SK-N-SH (cell line): ENCODE measurements around the gene CDK5. TPM values are rescaled to one million over a fixed set of nuclear protein-coding genes. Genes with fewer than 3 reads are reported as not detected.

Source experiments
- CTCF ChIA-PET: fragments of 300-600, 350-600 bp; formaldehyde crosslinking; extraction: SDS; loops from one replicate; lab custom pipeline; 2021; lab: Yijun Ruan, JAX
- POLR2A ChIA-PET: fragments of 350-600 bp; sonication (Branson Sonifier 250); formaldehyde crosslinking; extraction: SDS; loops from one replicate; lab custom pipeline; 2020; ENCODE audit warnings: antibody characterized with exemption, inconsistent platforms; lab: Yijun Ruan, JAX
- DNase-seq: peaks from one replicate; pipeline ENCODE4 v3.0.0; 2012
- H2AFZ ChIP-seq: fragments of 200-600 bp; sonication (generic); 2 replicates; pipeline ENCODE4 v1.8.1; 2016; ENCODE audit warnings: antibody characterized with exemption, mild to moderate bottlenecking, low read depth
- H3F3A ChIP-seq: fragments of 200-600 bp; sonication (generic); replicated peaks from 2 replicates; pipeline ENCODE3; 2016; ENCODE audit warnings: antibody characterized with exemption, mild to moderate bottlenecking; ENCODE audit not compliant: insufficient read depth
- H3K27ac ChIP-seq, 2 experiments: fragments of 200-500 bp in 1 of 2; fragments of 200-600 bp in 1 of 2; sonication (Bioruptor generic) in 1 of 2; sonication (generic), shearing (Covaris generic) in 1 of 2; 2 replicates each; pipeline versions ENCODE4 v1.5.1 to v1.6.1; 2014 to 2016; ENCODE audit warnings: low read depth in 2 of 2, inconsistent platforms in 1 of 2, low read length in 1 of 2, mild to moderate bottlenecking in 1 of 2, mixed read lengths in 1 of 2
- H3K27me3 ChIP-seq: fragments of 200-600 bp; sonication (generic), shearing (Covaris generic); 2 replicates; pipeline ENCODE4 v1.6.1; 2016; ENCODE audit warnings: mixed run types; ENCODE audit not compliant: insufficient read depth
- H3K36me3 ChIP-seq, 2 experiments: fragments of 200-500 bp in 1 of 2; fragments of 200-600 bp in 1 of 2; sonication (Bioruptor generic) in 1 of 2; sonication (generic) in 1 of 2; replicated peaks in 1 of 2; 2 replicates each; pipeline versions ENCODE3 to v1.5.1; 2014 to 2016; ENCODE audit warnings: low read length in 1 of 2, mild to moderate bottlenecking in 1 of 2; ENCODE audit not compliant: insufficient read depth in 2 of 2, control insufficient read depth in 1 of 2
- H3K4me1 ChIP-seq, 2 experiments: fragments of 200-500 bp in 1 of 2; fragments of 200-600 bp in 1 of 2; sonication (Bioruptor generic) in 1 of 2; sonication (generic), shearing (Covaris generic) in 1 of 2; 2 replicates each; pipeline versions ENCODE4 v1.5.1 to v1.6.1; 2014 to 2016; ENCODE audit warnings: low read depth in 1 of 2, low read length in 1 of 2, mixed run types in 1 of 2; ENCODE audit not compliant: insufficient read depth in 2 of 2, control insufficient read depth in 1 of 2
- H3K4me2 ChIP-seq: fragments of 200-600 bp; sonication (generic), shearing (Covaris generic); 2 replicates; pipeline ENCODE4 v1.6.1; 2017; ENCODE audit warnings: mixed run types
- H3K4me3 ChIP-seq, 2 experiments: fragments of 200-500 bp in 1 of 2; fragments of 200-600 bp in 1 of 2; sonication (Bioruptor generic) in 1 of 2; sonication (generic), shearing (Covaris generic) in 1 of 2; 2 replicates each; pipeline versions ENCODE4 v1.5.1 to v1.8.1; 2014 to 2016; ENCODE audit warnings: low read depth in 2 of 2, inconsistent platforms in 1 of 2, low read length in 1 of 2, mild to moderate bottlenecking in 1 of 2, mixed read lengths in 1 of 2, moderate library complexity in 1 of 2
- H3K79me2 ChIP-seq: fragments of 200-600 bp; sonication (generic); 2 replicates; pipeline ENCODE4 v1.8.1; 2017; ENCODE audit warnings: mild to moderate bottlenecking; ENCODE audit not compliant: insufficient read depth
- H3K9ac ChIP-seq: fragments of 200-600 bp; sonication (generic); 2 replicates; pipeline ENCODE4 v1.6.1; 2017; ENCODE audit warnings: mixed run types
- H3K9me2 ChIP-seq: fragments of 200-600 bp; sonication (generic); 2 replicates; pipeline ENCODE4 v1.6.1; 2017; ENCODE audit warnings: mixed run types
- H3K9me3 ChIP-seq: fragments of 200-600 bp; sonication (generic); 2 replicates; pipeline ENCODE4 v1.6.1; 2017; ENCODE audit warnings: mixed run types, mild to moderate bottlenecking, moderate library complexity
- H4K20me1 ChIP-seq: fragments of 200-600 bp; sonication (generic); 2 replicates; pipeline ENCODE4 v1.6.1; 2017; ENCODE audit warnings: mild to moderate bottlenecking, mixed run types; ENCODE audit not compliant: insufficient read depth
- CHD2 ChIP-seq: fragments of 150-350 bp; IDR thresholded peaks from 2 replicates; pipeline ENCODE4 v1.6.1; 2018; ENCODE audit warnings: low read length; ENCODE audit not compliant: partially characterized antibody
- ELF1 ChIP-seq: IDR thresholded peaks from 2 replicates; pipeline ENCODE4 v1.4.0; 2012
- EP300 ChIP-seq, 2 experiments: IDR thresholded peaks; 2 replicates each; pipeline versions ENCODE4 v1.4.0 to v1.6.1; 2012; ENCODE audit warnings: borderline replicate concordance in 1 of 2, low read depth in 1 of 2, low read length in 1 of 2
- FOSL2 ChIP-seq: IDR thresholded peaks from 2 replicates; pipeline ENCODE4 v1.4.0; 2012; ENCODE audit warnings: low read depth, mild to moderate bottlenecking, moderate library complexity, borderline replicate concordance
- FOXM1 ChIP-seq: IDR thresholded peaks from 2 replicates; pipeline ENCODE4 v1.4.0; 2012; ENCODE audit warnings: low read depth, mild to moderate bottlenecking
- GABPA ChIP-seq: IDR thresholded peaks from 2 replicates; pipeline ENCODE4 v1.4.0; 2012; ENCODE audit warnings: low read depth, mild to moderate bottlenecking
- NRF1 ChIP-seq: IDR thresholded peaks from 2 replicates; pipeline ENCODE4 v1.6.1; 2012; ENCODE audit warnings: low read depth, mild to moderate bottlenecking, low read length
- RCOR1 ChIP-seq: fragments of 150-350 bp; IDR thresholded peaks from 2 replicates; pipeline ENCODE4 v1.6.1; 2017; ENCODE audit warnings: antibody characterized with exemption, low read length
- RFX5 ChIP-seq: IDR thresholded peaks from 2 replicates; pipeline ENCODE4 v1.6.1; 2012; ENCODE audit warnings: mild to moderate bottlenecking, improper control_type of control experiment, low read length
- RXRA ChIP-seq: IDR thresholded peaks from 2 replicates; pipeline ENCODE4 v1.4.0; 2012; ENCODE audit warnings: low read depth, mild to moderate bottlenecking, borderline replicate concordance
- SIN3A ChIP-seq: IDR thresholded peaks from 2 replicates; pipeline ENCODE4 v1.6.1; 2012; ENCODE audit warnings: low read depth, mild to moderate bottlenecking, low read length, moderate library complexity, borderline replicate concordance
- SMC3 ChIP-seq: IDR thresholded peaks from 2 replicates; pipeline ENCODE4 v1.6.1; 2012; ENCODE audit warnings: low read depth, low read length, improper control_type of control experiment
- TCF12 ChIP-seq: IDR thresholded peaks from 2 replicates; pipeline ENCODE4 v1.4.0; 2012
- YY1 ChIP-seq: IDR thresholded peaks from 2 replicates; pipeline ENCODE4 v1.4.0; 2012; ENCODE audit warnings: low read depth, mild to moderate bottlenecking
- WGBS: methylation state at CpG from one replicate; pipeline ENCODE4 v1.1.6; 2017; ENCODE audit warnings: low lambda C conversion rate; 5-methylcytosine and 5-hydroxymethylcytosine counted together
- polyA plus RNA-seq, 3 experiments: library from polyadenylated mRNA; depleted of rRNA; stranded (reverse); fragments of >200 nt; gene quantifications; 2 replicates each; pipeline ENCODE4 v1.2.3, GENCODE V29; 2012
- TF ChIP-seq, protein P1 (sequence below): fragments of 150-350 bp; IDR thresholded peaks from 2 replicates; pipeline ENCODE4 v1.6.1; 2017; ENCODE audit warnings: antibody characterized with exemption, low read length, low read depth, borderline replicate concordance
- TF ChIP-seq, protein P2 (sequence below): fragments of 200-600 bp; sonication (generic); IDR thresholded peaks from 2 replicates; pipeline ENCODE4 v1.6.1; 2017; ENCODE audit warnings: antibody characterized with exemption, mild to moderate bottlenecking, moderate library complexity
- TF ChIP-seq, protein P3 (sequence below): IDR thresholded peaks from 2 replicates; pipeline ENCODE4 v1.4.0; 2012; ENCODE audit warnings: low read depth, borderline replicate concordance
- TF ChIP-seq, protein P4 (sequence below): IDR thresholded peaks from 2 replicates; pipeline ENCODE4 v1.4.0; 2012; ENCODE audit warnings: low read depth

CDK5 gene
- polyA plus RNA-seq, 1 of the 3 experiments (the other 2 are of a cell fraction), result 125 TPM

DNA sequence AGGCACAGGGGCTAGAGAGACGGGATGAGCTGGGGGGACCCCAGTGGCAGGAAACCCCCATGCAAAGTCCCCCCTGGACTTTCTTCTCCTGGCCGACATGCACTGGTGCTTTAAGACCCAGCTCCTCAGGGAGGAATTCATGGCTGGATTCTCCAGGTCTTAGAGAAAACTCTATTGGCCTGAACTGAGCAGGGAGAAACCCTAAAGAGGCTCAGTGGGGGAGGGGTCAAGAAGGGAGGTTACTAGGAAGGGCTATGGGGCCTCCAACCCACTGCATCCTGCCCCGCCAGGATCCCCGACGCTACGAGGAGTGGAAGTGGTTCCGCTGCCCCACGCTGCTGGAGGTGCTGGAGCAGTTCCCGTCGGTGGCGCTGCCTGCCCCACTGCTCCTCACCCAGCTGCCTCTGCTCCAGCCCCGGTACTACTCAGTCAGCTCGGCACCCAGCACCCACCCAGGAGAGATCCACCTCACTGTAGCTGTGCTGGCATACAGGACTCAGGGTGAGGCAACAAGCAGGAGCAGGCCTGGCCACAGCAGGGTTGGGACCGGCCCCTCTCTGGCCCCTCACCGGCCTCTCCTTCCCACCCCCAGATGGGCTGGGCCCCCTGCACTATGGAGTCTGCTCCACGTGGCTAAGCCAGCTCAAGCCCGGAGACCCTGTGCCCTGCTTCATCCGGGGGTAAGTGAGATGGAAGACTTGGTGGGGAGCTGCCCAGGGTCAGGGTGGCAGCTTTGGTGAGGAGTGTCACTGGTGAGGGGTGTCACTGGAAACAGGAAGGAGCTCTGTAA lies 47.2 kb downstream of the CDK5 start:
- no peak overlapping the region for H3K4me2 ChIP-seq
- no peak overlapping the region for H3K27ac ChIP-seq
- POLR2A ChIA-PET, result interaction anchor here (0.6 to 0.9 kb wide), 2 partner anchors 12 to 16 kb away, joined by 3 to 5 read pairs; no protein-coding TSS in a partner anchor
- no peaks in the 10 kb centered on the region for H3K9me2 ChIP-seq
- no peak overlapping the region for H2AFZ ChIP-seq
- H3K79me2 ChIP-seq, result no peaks in the 10 kb centered on the region
- TF ChIP-seq CHD2, result no peak
- TF ChIP-seq YY1, result no peak
- TF ChIP-seq, protein P1, sequence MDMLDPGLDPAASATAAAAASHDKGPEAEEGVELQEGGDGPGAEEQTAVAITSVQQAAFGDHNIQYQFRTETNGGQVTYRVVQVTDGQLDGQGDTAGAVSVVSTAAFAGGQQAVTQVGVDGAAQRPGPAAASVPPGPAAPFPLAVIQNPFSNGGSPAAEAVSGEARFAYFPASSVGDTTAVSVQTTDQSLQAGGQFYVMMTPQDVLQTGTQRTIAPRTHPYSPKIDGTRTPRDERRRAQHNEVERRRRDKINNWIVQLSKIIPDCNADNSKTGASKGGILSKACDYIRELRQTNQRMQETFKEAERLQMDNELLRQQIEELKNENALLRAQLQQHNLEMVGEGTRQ, result no peak
- no peak for TF ChIP-seq SIN3A
- no peak for TF ChIP-seq TCF12
- TF ChIP-seq FOXM1, result no peak
- TF ChIP-seq FOSL2, result no peak
- TF ChIP-seq ELF1, result no peak
- TF ChIP-seq, protein P2, sequence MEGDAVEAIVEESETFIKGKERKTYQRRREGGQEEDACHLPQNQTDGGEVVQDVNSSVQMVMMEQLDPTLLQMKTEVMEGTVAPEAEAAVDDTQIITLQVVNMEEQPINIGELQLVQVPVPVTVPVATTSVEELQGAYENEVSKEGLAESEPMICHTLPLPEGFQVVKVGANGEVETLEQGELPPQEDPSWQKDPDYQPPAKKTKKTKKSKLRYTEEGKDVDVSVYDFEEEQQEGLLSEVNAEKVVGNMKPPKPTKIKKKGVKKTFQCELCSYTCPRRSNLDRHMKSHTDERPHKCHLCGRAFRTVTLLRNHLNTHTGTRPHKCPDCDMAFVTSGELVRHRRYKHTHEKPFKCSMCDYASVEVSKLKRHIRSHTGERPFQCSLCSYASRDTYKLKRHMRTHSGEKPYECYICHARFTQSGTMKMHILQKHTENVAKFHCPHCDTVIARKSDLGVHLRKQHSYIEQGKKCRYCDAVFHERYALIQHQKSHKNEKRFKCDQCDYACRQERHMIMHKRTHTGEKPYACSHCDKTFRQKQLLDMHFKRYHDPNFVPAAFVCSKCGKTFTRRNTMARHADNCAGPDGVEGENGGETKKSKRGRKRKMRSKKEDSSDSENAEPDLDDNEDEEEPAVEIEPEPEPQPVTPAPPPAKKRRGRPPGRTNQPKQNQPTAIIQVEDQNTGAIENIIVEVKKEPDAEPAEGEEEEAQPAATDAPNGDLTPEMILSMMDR, result no peak
- no peak for TF ChIP-seq RXRA
- TF ChIP-seq RFX5, result no peak
- TF ChIP-seq, protein P3, sequence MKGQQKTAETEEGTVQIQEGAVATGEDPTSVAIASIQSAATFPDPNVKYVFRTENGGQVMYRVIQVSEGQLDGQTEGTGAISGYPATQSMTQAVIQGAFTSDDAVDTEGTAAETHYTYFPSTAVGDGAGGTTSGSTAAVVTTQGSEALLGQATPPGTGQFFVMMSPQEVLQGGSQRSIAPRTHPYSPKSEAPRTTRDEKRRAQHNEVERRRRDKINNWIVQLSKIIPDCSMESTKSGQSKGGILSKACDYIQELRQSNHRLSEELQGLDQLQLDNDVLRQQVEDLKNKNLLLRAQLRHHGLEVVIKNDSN, result no peak
- TF ChIP-seq, protein P4, sequence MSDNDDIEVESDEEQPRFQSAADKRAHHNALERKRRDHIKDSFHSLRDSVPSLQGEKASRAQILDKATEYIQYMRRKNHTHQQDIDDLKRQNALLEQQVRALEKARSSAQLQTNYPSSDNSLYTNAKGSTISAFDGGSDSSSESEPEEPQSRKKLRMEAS, result no peak
- no peak for TF ChIP-seq SMC3
- no peak for TF ChIP-seq NRF1
- TF ChIP-seq EP300 (IDR thresholded peaks at IDR 0.05; ENCODE audit: borderline replicate concordance in 1 of 2, low read depth in 1 of 2, low read length in 1 of 2), result no peak
- TF ChIP-seq RCOR1, result no peak
- TF ChIP-seq GABPA, result no peak
- no peak overlapping the region for H3K4me3 ChIP-seq
- 0 out of 2 replicates have a peak, but pooled peaks cover 5% of the 10 kb centered on the region for H3K27me3 ChIP-seq
- H3K9ac ChIP-seq, result no peak overlapping the region
- CTCF ChIA-PET, result interaction anchor here (0.5 to 11.3 kb wide), 20 partner anchors 10 to 642 kb away, joined by 3 to 151 read pairs (median 6); partner anchors contain the start of genes ABCB8, ATG9B, FASTK and GBX1
- DNase-seq, result no peak
- H3K4me1 ChIP-seq, result peaks cover 0 to 30% of the 10 kb centered on the region in 2 experiments; a peak in 1 of 4 replicates
- H3F3A ChIP-seq, result no peaks in the 10 kb centered on the region
- H3K36me3 ChIP-seq, result no peaks in the 10 kb centered on the region
- H4K20me1 ChIP-seq, result no peaks in the 10 kb centered on the region
- 74% methylated on average over 13 of the region's 18 CpGs for WGBS
- no peaks in the 10 kb centered on the region for H3K9me3 ChIP-seq
